ENCODE results near the gene PFDN6. TPM values are rescaled to one million over a fixed set of nuclear protein-coding genes. Genes with fewer than 3 reads are reported as not detected.

PFDN6 gene
- total and polyA plus RNA-seq, 2 of the 13 experiments (the other 11 are each of a cell fraction or from before 2014, with no cell fraction given), result 75.5 to 87.0 TPM

- TF ChIP-seq PATZ1 (CRISPR knock-in tag; IDR thresholded peaks at IDR 0.05) (peak; percentile 71), HOXA7 (CRISPR knock-in tag; IDR thresholded peaks at IDR 0.05) (no peak), ZNF281 (CRISPR knock-in tag; IDR thresholded peaks at IDR 0.05; ENCODE audit: borderline replicate concordance) (peak; percentile 53; the same call in 1 of the 2 replicates), ZNF441 (CRISPR knock-in tag; IDR thresholded peaks at IDR 0.05; ENCODE audit: borderline replicate concordance) (0 out of 2 replicates have a peak, but pooled peaks have one; percentile 32), TSC22D2 (CRISPR knock-in tag; IDR thresholded peaks at IDR 0.05; ENCODE audit: borderline replicate concordance) (0 out of 2 replicates have a peak, but pooled peaks have one; percentile 21), MAZ (IDR thresholded peaks at IDR 0.05; ENCODE audit: borderline replicate concordance, low read depth, low read length) (peak; percentile 57; the same call in 1 of the 2 replicates), MAZ (CRISPR knock-in tag; IDR thresholded peaks at IDR 0.05; ENCODE audit: low read depth) (no peak; the same call in 1 of the 2 replicates), KDM5A (IDR thresholded peaks at IDR 0.05; ENCODE audit: borderline replicate concordance, low read length) (peak; percentile 24; the same call in 1 of the 2 replicates), HBP1 (CRISPR knock-in tag; IDR thresholded peaks at IDR 0.05; ENCODE audit: low read depth) (peak; percentile 51; the same call in 1 of the 2 replicates), HNF4G (IDR thresholded peaks at IDR 0.05; ENCODE audit: borderline replicate concordance, low read depth, low read length) (0 out of 2 replicates have a peak, but pooled peaks have one; percentile 11), HNF4G (CRISPR knock-in tag; IDR thresholded peaks at IDR 0.05; ENCODE audit: borderline replicate concordance, low read depth) (no peak), ZBTB44 (CRISPR knock-in tag; IDR thresholded peaks at IDR 0.05) (no peak), ZNF513 (CRISPR knock-in tag; conservative IDR thresholded peaks at IDR 0.05) (0 out of 2 replicates have a peak, but pooled peaks have one; percentile 41), MYC (CRISPR knock-in tag; IDR thresholded peaks at IDR 0.05; ENCODE audit: borderline replicate concordance) (peak; percentile 27; the same call in 1 of the 2 replicates), ZSCAN9 (CRISPR knock-in tag; IDR thresholded peaks at IDR 0.05; ENCODE audit: borderline replicate concordance) (0 out of 2 replicates have a peak, but pooled peaks have one; percentile 36), SP1 (IDR thresholded peaks at IDR 0.05) (no peak), SP1 (CRISPR knock-in tag; IDR thresholded peaks at IDR 0.05) (peak; percentile 36; the same call in 1 of the 2 replicates), HDAC2 (CRISPR knock-in tag; IDR thresholded peaks at IDR 0.05) (peak; percentile 46; the same call in 1 of the 2 replicates), GATAD2A (CRISPR knock-in tag; IDR thresholded peaks at IDR 0.05) (peak; percentile 24; the same call in 1 of the 2 replicates)
These were observed 41.3 kb upstream of the PFDN6 start (continued) for GRCh38 chr6:33247977-33248642.
